Measurements from ENCODE around the gene DDR2. TPM values are rescaled to one million over a fixed set of nuclear protein-coding genes. Genes with fewer than 3 reads are reported as not detected.

Gene DDR2
- total RNA-seq, 1 donor from 2014 or later, result 5.8 TPM

- no peak for DNase-seq (ENCODE audit: extremely low read depth, low read depth, low spot score)
Measured at GRCh38 chr1:162822391-162823200, 190.3 kb downstream of the DDR2 start.

DNA sequence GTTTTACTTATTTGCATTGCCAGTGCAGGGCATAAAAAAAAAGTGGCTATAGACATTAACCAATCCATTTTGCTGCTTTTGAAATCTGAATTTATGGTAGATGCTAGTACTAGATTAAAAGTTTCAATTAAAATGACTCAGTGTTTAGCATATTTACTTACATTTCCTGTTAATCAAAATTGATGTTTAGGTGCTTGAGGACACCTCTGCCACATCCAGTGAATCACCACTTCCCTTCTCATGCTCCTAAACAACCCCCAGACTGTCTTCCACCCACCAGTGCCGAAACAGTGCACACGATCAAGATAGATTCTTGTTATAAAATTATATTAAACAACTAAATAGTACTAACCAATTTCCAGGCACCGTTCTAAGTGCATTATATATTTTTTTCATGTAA, 191.0 kb downstream of the DDR2 start:
- no peak for DNase-seq (ENCODE audit: extremely low read depth, low read depth, low spot score)

GRCh38 chr1:162823771-162824525, 191.7 kb downstream of the DDR2 start:
- no peak for DNase-seq (ENCODE audit: extremely low read depth, low read depth, low spot score)

- DNase-seq (ENCODE audit: extremely low read depth, low read depth, low spot score), result no peak
Measured at GRCh38 chr1:162829268-162829667, 197.0 kb downstream of the DDR2 start.

DNA sequence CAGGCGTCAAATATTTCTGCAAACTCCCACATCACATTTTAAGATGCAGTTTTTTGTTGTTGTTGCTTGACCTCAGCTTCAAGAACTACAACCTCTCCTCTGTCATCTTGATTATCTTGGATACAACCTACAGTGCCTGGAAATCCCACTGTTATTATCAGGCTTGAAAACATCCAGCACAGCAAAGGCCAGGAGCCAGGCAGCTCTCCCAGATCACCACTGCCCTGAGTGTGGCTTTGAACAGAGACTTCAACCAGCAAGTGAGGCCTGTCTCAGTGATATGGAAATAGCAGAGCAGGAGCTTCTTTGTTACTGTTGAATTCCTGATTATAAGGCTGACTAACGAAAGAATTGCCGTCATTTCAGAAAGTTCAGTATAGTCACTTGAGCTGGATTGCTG, 200.2 kb downstream of the DDR2 start:
- DNase-seq (ENCODE audit: extremely low read depth, low read depth, low spot score), result no peak

DNA sequence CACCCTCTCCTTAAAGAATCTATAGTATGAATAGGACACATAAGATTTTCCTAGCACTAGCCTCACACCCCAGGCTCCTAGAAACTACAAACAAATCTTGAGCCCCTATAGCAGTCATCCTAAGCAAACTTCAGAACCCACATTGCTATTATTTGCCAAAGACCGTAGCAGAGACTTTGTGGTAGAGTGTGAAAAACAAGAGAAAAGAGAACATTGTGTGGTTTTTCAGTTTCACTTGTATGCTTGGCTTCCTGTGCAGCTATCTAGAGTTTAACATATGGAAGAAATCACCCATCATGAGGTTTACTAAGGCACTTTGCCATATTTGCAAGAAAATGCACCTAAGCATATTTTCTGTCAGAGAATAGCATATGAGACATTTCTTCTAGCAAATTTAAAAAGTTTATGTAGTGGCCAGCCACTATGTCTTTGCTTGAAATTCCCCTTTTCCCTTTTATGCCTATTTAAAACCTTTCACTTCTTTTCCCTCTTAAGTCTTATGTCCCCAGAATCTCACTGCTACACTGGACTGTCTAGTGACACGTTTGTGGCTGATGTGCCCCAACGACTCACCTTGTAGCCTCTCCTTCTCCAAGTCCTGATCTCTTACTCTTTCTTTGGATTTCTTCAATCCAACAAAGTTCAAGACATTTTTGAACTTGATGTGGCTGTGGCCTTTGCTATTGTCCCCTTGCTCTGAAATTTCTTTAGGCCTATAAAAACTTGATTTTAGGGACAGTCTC, 203.1 kb downstream of the DDR2 start:
- DNase-seq (ENCODE audit: extremely low read depth, low read depth, low spot score), result no peak

Other genes with a start within 250 kb of the DDR2 start
- not detected in 2 replicates for gene SH2D1B, start 220.3 kb upstream of the DDR2 start, total RNA-seq
- 43.1 and 47.0 TPM in 2 replicates for gene UHMK1, start 134.6 kb upstream of the DDR2 start, total RNA-seq
- gene UAP1, start 70.7 kb upstream of the DDR2 start, total RNA-seq, result 41.5 and 67.0 TPM in 2 replicates
- 11.4 and 15.4 TPM in 2 replicates for gene HSD17B7, start 158.2 kb downstream of the DDR2 start, total RNA-seq
- 0.19 and 2.2 TPM in 2 replicates for gene CCDC190, start 228.7 kb downstream of the DDR2 start, total RNA-seq

Measured in glomerular endothelial cell (primary cell).